MCF 10A (cell line): Measurements from ENCODE around the gene NOTCH2. TPM values are rescaled to one million over a fixed set of nuclear protein-coding genes. Genes with fewer than 3 reads are reported as not detected.
"Not testable (repeated sequence)": the region's sequence is repeated elsewhere in the genome, so short reads cannot be mapped to it uniquely, and the experiment has no call there.

Source experiments
- BruUV-seq: library from RNA; stranded (reverse); fragments of 400-500 nt; replicated peaks from 2 replicates; lab custom pipeline; 2021; lab: Mats Ljungman, UMichigan
- CTCF ChIA-PET: fragments of 300-600 bp; sonication (Branson Sonifier 250); formaldehyde crosslinking; extraction: SDS; loops from one replicate; lab custom pipeline; 2021; ENCODE audit warnings: antibody characterized with exemption, inconsistent platforms; lab: Yijun Ruan, JAX
- POLR2A ChIA-PET: fragments of 300-600, 350-650 bp; sonication (Branson Sonifier 250); formaldehyde crosslinking; extraction: SDS; loops from one replicate; lab custom pipeline; 2020; ENCODE audit warnings: antibody characterized with exemption, inconsistent platforms; lab: Yijun Ruan, JAX
- DNase-seq: peaks from one replicate; pipeline ENCODE4 v3.0.0-alpha.2; 2018; ENCODE audit not compliant: unreplicated experiment
- H3K27ac Mint-ChIP-seq: one replicate; pipeline ENCODE4 v1.8.0; 2022; ENCODE audit warnings: mild to moderate bottlenecking, low read depth, mixed read lengths; ENCODE audit not compliant: unreplicated experiment
- H3K27me3 Mint-ChIP-seq: one replicate; pipeline ENCODE4 v1.8.0; 2022; ENCODE audit warnings: mixed read lengths; ENCODE audit not compliant: insufficient read depth, unreplicated experiment
- H3K36me3 Mint-ChIP-seq: one replicate; pipeline ENCODE4 v1.8.0; 2022; ENCODE audit warnings: mild to moderate bottlenecking, moderate library complexity, mixed read lengths; ENCODE audit not compliant: insufficient read depth, unreplicated experiment
- H3K4me1 Mint-ChIP-seq: one replicate; pipeline ENCODE4 v1.8.0; 2022; ENCODE audit warnings: mixed read lengths; ENCODE audit not compliant: insufficient read depth, unreplicated experiment
- H3K4me3 Mint-ChIP-seq: one replicate; pipeline ENCODE4 v1.8.0; 2022; ENCODE audit warnings: mild to moderate bottlenecking, moderate library complexity, mixed read lengths; ENCODE audit not compliant: unreplicated experiment
- H3K9me3 Mint-ChIP-seq: one replicate; pipeline ENCODE4 v1.8.0; 2022; ENCODE audit warnings: mixed read lengths; ENCODE audit not compliant: unreplicated experiment
- intact Hi-C: fragments of 100-400 bp; cut with micrococcal nuclease; formaldehyde crosslinking; loops from 2 replicates; pipeline ENCODE4 v1.14.1; 2022
- total RNA-seq: library from RNA; stranded (reverse); gene quantifications from 2 replicates; pipeline ENCODE4 v1.2.3, GENCODE V29; 2022
- TF ChIP-seq, protein P1 (sequence below): fragments of 200-600 bp; IDR thresholded peaks from one replicate; pipeline ENCODE4 v1.8.0; 2022; ENCODE audit warnings: antibody characterized with exemption, mild to moderate bottlenecking; ENCODE audit not compliant: unreplicated experiment

Gene NOTCH2
- total RNA-seq, 1 experiment from 2014 or later, result 128 TPM

DNA sequence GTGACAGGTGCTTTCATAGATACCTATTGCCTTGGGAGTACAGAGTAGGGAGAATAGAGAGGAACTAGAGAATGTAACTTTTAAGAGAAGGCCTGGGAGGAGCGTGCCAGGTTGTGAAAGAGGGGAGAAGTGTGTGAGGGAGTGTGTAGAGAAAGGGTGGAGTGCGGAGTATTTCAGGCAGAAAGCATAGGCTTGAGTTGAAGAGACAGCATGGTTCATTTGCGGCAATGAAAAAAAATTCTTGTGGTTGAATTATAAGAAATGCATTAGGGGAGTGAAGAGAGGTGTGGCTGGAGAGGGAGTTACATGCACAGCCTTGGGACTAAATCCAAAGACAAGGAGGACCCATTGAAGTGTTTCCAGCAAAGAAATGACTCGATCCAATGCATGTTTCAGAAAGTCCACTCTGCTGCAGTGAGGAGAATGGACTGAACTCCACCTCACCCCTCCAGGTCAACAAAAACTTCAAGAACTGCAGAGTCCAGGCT lies 91.4 kb downstream of the NOTCH2 start:
- Mint-ChIP-seq H3K36me3 (peaks cover 12% of the 10 kb centered on the region), H3K27ac (peak overlapping the region; percentile 13), H3K27me3 (no peaks in the 10 kb centered on the region), H3K9me3 (no peaks in the 10 kb centered on the region), H3K4me3 (peak overlapping the region; percentile 2), H3K4me1 (peaks cover 32% of the 10 kb centered on the region)
- ChIA-PET POLR2A (interaction anchor here (1.1 kb wide), 1 partner anchor 10 kb away, joined by 5 read pairs; no protein-coding TSS in a partner anchor), CTCF (interaction anchor here (0.8 kb wide), 1 partner anchor 107 kb away, joined by 4 read pairs; no protein-coding TSS in a partner anchor)
- intact Hi-C loops, result no loop called here
- DNase-seq, result no peak
- TF ChIP-seq, protein P1, sequence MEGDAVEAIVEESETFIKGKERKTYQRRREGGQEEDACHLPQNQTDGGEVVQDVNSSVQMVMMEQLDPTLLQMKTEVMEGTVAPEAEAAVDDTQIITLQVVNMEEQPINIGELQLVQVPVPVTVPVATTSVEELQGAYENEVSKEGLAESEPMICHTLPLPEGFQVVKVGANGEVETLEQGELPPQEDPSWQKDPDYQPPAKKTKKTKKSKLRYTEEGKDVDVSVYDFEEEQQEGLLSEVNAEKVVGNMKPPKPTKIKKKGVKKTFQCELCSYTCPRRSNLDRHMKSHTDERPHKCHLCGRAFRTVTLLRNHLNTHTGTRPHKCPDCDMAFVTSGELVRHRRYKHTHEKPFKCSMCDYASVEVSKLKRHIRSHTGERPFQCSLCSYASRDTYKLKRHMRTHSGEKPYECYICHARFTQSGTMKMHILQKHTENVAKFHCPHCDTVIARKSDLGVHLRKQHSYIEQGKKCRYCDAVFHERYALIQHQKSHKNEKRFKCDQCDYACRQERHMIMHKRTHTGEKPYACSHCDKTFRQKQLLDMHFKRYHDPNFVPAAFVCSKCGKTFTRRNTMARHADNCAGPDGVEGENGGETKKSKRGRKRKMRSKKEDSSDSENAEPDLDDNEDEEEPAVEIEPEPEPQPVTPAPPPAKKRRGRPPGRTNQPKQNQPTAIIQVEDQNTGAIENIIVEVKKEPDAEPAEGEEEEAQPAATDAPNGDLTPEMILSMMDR, result no peak
- no TSS peak for BruUV-seq

DNA sequence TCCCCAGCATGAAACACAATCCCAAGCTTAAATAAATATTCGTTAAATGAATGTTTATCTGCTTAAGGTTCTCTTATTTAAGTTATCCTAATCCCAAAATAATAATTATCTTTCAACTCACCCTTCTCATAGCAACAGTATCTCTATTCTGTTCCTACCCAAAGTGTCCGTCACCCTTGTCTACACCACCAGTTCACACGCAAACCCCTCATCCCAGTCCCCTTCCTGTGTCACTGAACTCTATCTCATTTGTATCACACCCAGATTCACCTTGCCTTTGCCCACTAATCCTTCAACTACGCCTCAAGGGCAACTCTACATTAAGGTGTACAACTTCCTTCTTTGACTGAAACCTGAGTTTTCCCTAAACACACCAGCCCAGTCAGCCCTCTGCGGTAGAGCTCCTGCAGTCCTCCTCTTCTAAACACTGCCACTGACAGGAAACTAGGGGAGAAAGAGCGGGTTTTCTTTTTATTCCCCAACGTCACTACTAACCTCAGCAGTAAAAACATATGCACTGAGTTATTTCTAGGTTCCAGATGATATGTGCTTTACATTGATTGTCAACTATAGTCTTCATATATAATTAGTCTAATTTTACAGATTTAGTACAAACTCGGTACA lies 92.2 kb downstream of the NOTCH2 start:
- Mint-ChIP-seq H3K36me3 (peaks cover 15% of the 10 kb centered on the region), H3K4me1 (peaks cover 28% of the 10 kb centered on the region)
- POLR2A ChIA-PET, H3K27me3 Mint-ChIP-seq, BruUV-seq, intact Hi-C loops, H3K9me3 Mint-ChIP-seq, DNase-seq, H3K27ac Mint-ChIP-seq, H3K4me3 Mint-ChIP-seq: not testable (repeated sequence)
- CTCF ChIA-PET, result interaction anchor here (0.8 to 1.2 kb wide), 2 partner anchors 9 to 107 kb away, joined by 4 read pairs; no protein-coding TSS in a partner anchor

DNA sequence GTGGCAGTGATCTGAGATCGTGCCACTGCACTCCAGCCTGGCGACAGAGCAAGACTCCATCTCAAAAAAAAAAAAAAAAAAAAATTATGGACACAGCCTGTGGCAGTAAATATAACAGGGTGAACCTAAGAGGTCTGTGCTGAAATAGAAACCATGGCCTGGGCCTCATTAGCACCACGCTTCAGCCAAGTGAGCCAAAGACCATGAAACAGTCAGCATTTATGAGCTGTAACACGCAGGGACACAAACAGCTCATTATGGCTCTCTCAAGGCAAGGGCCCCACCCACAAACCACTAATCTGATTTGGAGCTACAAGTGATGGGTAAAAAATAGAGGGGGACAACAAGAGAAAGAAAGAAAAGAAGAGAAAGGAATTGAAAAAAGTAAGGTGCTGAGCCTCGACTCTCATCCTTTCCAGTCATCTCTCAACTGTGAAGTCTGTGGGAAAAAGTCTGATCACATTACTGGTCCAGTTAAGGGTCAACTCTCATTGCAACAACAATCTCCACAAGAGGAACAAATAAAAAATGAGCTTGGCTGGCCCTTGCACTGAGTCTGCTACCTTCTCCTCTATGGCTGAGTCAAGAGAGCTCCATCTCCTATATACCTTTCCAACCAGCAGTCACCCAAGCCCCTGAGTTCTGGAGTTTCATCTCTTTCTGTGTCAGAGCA lies 93.7 kb downstream of the NOTCH2 start:
- CTCF ChIA-PET, result not testable (repeated sequence)

DNA sequence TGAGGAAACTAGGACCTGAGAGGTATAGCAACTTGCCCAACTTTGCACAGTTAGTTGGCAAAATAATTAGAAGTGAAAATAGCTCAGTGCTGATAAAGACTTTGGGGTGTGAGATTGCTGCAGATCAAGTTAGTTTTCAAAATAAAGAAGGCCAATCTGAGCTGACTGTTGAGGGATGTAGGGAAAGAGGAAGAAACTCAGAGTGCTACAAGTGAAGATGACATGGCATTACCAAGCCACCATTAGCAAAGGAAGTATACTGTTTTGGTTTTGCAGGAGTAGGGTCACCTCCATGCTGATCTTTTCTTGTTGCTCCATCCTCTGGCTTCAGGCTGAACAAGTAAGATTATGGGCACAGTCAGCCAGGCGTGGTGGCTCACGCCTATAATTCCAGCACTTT lies 94.5 kb downstream of the NOTCH2 start:
- DNase-seq, result no peak
- ChIA-PET POLR2A (interaction anchor here (3.0 kb wide), 1 partner anchor 12 kb away, joined by 26 read pairs; no protein-coding TSS in a partner anchor), CTCF (no interaction called here)
- intact Hi-C loops, result no loop called here
- no TSS peak for BruUV-seq
- peaks cover 36% of the 10 kb centered on the region for H3K4me1 Mint-ChIP-seq
- TF ChIP-seq, protein P1, result no peak
- H3K9me3 Mint-ChIP-seq, result no peaks in the 10 kb centered on the region
- no peak overlapping the region for H3K27ac Mint-ChIP-seq
- H3K4me3 Mint-ChIP-seq, result no peak overlapping the region
- H3K36me3 Mint-ChIP-seq, result peaks cover 29% of the 10 kb centered on the region
- H3K27me3 Mint-ChIP-seq, result no peaks in the 10 kb centered on the region

More for the DNA sequence above, 93.7 kb downstream of the NOTCH2 start:
- BruUV-seq, H3K27ac Mint-ChIP-seq, H3K4me3 Mint-ChIP-seq, intact Hi-C loops, DNase-seq, H3K27me3 Mint-ChIP-seq, H3K9me3 Mint-ChIP-seq: not testable (repeated sequence)
- POLR2A ChIA-PET, result interaction anchor here (3.0 kb wide), 1 partner anchor 11 kb away, joined by 26 read pairs; no protein-coding TSS in a partner anchor
- Mint-ChIP-seq H3K36me3 (peaks cover 29% of the 10 kb centered on the region), H3K4me1 (peaks cover 36% of the 10 kb centered on the region)
